KMS-11 (cell line): ENCODE results near the gene CFD.

ENCODE experiments used
- H2AFZ ChIP-seq: fragments of 200-600 bp; sonication (generic); 2 replicates; pipeline ENCODE4 v1.6.1; 2016; ENCODE audit warnings: antibody characterized with exemption, mixed run types, low read depth
- H3K27ac ChIP-seq: fragments of 200-600 bp; sonication (generic); 2 replicates; pipeline ENCODE4 v1.6.1; 2016; ENCODE audit warnings: mild to moderate bottlenecking, mixed run types
- H3K27me3 ChIP-seq: fragments of 200-600 bp; sonication (generic); 2 replicates; pipeline ENCODE4 v1.6.1; 2017; ENCODE audit warnings: mild to moderate bottlenecking, low read depth, mixed run types, moderate library complexity; ENCODE audit not compliant: insufficient read depth
- H3K36me3 ChIP-seq: fragments of 200-600 bp; sonication (generic); 2 replicates; pipeline ENCODE4 v1.6.1; 2017; ENCODE audit warnings: mild to moderate bottlenecking, mixed run types; ENCODE audit not compliant: insufficient read depth
- H3K4me1 ChIP-seq: fragments of 200-600 bp; sonication (generic); 2 replicates; pipeline ENCODE4 v1.6.1; 2016; ENCODE audit warnings: mild to moderate bottlenecking, low read depth, mixed run types; ENCODE audit not compliant: poor library complexity, severe bottlenecking
- H3K4me2 ChIP-seq: fragments of 200-600 bp; sonication (generic); 2 replicates; pipeline ENCODE4 v1.7.0; 2016; ENCODE audit warnings: mild to moderate bottlenecking, mixed run types
- H3K4me3 ChIP-seq: fragments of 200-600 bp; sonication (generic); IDR thresholded peaks from 2 replicates; pipeline ENCODE4 v1.6.1; 2017; ENCODE audit warnings: low read depth, low read length, mixed read lengths; ENCODE audit not compliant: insufficient read depth
- H3K79me2 ChIP-seq: fragments of 200-600 bp; sonication (generic); 2 replicates; pipeline ENCODE4 v1.6.1; 2016; ENCODE audit warnings: low read depth, mixed run types; ENCODE audit not compliant: insufficient read depth
- H3K9ac ChIP-seq: fragments of 200-600 bp; sonication (generic); 2 replicates; pipeline ENCODE4 v1.6.1; 2016; ENCODE audit warnings: mild to moderate bottlenecking, mixed run types
- H4K20me1 ChIP-seq: fragments of 200-600 bp; sonication (generic); 2 replicates; pipeline ENCODE4 v1.6.1; 2016; ENCODE audit warnings: mild to moderate bottlenecking, mixed run types; ENCODE audit not compliant: insufficient read depth
- TF ChIP-seq, protein P1 (sequence below): fragments of 200-600 bp; sonication (generic); conservative IDR thresholded peaks from 2 replicates; pipeline ENCODE4 v1.6.1; 2017; ENCODE audit warnings: low read depth, mild to moderate bottlenecking, antibody characterized with exemption, low read length, moderate library complexity, mixed read lengths

CFD gene

DNA sequence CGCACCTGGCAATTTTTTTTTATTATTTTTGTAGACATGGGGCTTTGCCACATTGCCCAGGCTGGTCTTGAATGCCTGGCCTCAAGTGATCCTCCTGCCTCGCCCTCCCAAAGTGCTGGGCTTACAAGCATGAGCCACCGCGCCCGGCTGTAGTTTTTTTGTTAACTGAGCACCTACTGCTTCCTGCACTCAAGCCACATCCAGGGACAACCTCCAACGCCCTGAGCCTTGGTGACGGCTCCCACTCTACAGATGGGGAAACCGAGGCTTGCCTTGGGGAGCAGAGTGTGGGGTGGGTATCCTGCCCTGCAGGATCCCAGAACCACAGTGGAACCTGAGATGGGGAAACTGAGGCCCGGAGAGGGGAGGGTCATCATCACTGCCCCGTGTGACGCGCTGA is 4.3 kb upstream of the CFD start:
- TF ChIP-seq, protein P1, sequence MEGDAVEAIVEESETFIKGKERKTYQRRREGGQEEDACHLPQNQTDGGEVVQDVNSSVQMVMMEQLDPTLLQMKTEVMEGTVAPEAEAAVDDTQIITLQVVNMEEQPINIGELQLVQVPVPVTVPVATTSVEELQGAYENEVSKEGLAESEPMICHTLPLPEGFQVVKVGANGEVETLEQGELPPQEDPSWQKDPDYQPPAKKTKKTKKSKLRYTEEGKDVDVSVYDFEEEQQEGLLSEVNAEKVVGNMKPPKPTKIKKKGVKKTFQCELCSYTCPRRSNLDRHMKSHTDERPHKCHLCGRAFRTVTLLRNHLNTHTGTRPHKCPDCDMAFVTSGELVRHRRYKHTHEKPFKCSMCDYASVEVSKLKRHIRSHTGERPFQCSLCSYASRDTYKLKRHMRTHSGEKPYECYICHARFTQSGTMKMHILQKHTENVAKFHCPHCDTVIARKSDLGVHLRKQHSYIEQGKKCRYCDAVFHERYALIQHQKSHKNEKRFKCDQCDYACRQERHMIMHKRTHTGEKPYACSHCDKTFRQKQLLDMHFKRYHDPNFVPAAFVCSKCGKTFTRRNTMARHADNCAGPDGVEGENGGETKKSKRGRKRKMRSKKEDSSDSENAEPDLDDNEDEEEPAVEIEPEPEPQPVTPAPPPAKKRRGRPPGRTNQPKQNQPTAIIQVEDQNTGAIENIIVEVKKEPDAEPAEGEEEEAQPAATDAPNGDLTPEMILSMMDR = no peak
- no peak overlapping the region for H3K9ac ChIP-seq
- H3K79me2 ChIP-seq = no peaks in the 10 kb centered on the region
- H3K36me3 ChIP-seq = no peaks in the 10 kb centered on the region
- no peaks in the 10 kb centered on the region for H4K20me1 ChIP-seq
- H3K4me1 ChIP-seq = peaks cover 3% of the 10 kb centered on the region
- no peak overlapping the region for H2AFZ ChIP-seq
- no peak overlapping the region for H3K4me2 ChIP-seq
- no peak overlapping the region for H3K4me3 ChIP-seq
- H3K27ac ChIP-seq = no peak overlapping the region
- H3K27me3 ChIP-seq = peaks cover 8% of the 10 kb centered on the region; the same call in 1 of the 2 replicates

DNA sequence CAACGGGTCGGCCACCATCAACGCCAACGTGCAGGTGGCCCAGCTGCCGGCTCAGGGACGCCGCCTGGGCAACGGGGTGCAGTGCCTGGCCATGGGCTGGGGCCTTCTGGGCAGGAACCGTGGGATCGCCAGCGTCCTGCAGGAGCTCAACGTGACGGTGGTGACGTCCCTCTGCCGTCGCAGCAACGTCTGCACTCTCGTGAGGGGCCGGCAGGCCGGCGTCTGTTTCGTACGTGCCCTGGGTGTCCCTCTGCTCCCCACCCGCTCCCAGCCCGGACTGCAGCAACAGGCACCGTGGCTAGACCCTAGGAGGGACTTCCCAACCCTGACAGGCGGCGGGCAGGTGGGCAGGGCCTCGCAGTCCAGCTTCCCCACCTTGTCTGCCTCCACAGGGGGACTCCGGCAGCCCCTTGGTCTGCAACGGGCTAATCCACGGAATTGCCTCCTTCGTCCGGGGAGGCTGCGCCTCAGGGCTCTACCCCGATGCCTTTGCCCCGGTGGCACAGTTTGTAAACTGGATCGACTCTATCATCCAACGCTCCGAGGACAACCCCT is 3.8 kb upstream of the CFD start:
- no peak overlapping the region for H2AFZ ChIP-seq
- no peaks in the 10 kb centered on the region for H4K20me1 ChIP-seq
- TF ChIP-seq, protein P1 = no peak
- H3K4me3 ChIP-seq = no peak overlapping the region
- no peaks in the 10 kb centered on the region for H3K36me3 ChIP-seq
- H3K9ac ChIP-seq = no peak overlapping the region
- H3K4me1 ChIP-seq = peaks cover 3% of the 10 kb centered on the region
- no peaks in the 10 kb centered on the region for H3K79me2 ChIP-seq
- no peak overlapping the region for H3K4me2 ChIP-seq
- no peak overlapping the region for H3K27ac ChIP-seq
- H3K27me3 ChIP-seq = peaks cover 8% of the 10 kb centered on the region; the same call in 1 of the 2 replicates

DNA sequence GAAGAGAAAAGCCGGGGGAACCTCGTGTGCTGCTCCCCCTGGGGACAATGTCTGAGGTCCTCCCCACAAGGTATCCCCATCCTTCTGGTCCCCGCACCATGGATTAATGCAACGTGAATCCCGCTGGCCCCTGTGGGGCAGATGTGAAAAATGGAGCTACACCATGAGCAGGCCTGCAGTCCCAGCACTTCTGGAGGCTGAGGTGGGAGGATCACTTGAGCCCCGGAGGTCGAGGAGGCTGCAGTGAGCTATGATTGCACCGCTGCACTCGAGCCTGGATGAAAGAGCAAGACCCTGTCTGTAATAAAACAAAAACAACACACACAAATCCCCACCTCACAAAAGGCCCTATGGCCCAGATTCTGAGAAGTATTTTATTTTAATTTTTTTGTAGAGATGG is 1.2 kb upstream of the CFD start:
- Histone ChIP-seq H3K79me2 (no peaks in the 10 kb centered on the region), H4K20me1 (no peaks in the 10 kb centered on the region), H2AFZ (no peak overlapping the region), H3K27ac (no peak overlapping the region), H3K36me3 (no peaks in the 10 kb centered on the region), H3K27me3 (peaks cover 8% of the 10 kb centered on the region; the same call in 1 of the 2 replicates), H3K9ac (no peak overlapping the region), H3K4me3 (no peak overlapping the region), H3K4me1 (peaks cover 3% of the 10 kb centered on the region), H3K4me2 (no peak overlapping the region)
- TF ChIP-seq, protein P1 = no peak

DNA sequence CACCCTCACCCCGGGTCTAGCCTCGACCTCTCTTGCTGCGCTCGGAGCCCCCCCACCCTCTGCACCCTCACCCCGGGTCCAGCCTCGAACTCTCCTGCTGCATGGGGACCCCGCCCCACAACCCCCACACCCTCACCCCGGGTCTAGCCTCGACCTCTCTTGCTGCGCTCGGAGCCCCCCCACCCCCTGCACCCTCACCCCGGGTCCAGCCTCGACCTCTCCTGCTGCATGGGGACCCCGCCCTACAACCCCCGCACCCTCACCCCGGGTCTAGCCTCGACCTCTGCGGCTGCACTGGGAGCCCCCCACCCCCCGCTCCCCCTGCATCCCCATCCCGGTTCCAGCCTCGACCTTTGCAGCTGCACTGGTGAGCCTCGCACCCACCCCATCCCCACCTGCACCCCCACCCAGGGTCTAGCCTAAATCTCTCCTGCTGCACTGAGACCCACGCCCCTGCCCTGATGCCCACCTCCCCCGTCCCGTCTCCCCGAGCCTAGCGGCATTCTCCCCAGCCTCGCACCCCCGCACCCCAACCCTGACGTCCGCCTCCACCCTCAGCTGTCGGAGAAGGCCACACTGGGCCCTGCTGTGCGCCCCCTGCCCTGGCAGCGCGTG is 1.8 kb downstream of the CFD start:
- Histone ChIP-seq H3K36me3 (no peaks in the 10 kb centered on the region), H3K4me1 (peaks cover 3% of the 10 kb centered on the region), H3K9ac (no peak overlapping the region), H4K20me1 (no peaks in the 10 kb centered on the region), H3K79me2 (no peaks in the 10 kb centered on the region), H2AFZ (no peak overlapping the region), H3K27ac (no peak overlapping the region), H3K4me2 (no peak overlapping the region), H3K27me3 (no peaks in the 10 kb centered on the region), H3K4me3 (no peak overlapping the region)
- TF ChIP-seq, protein P1 = no peak
